Measurements from ENCODE around the gene COL24A1. TPM values are rescaled to one million over a fixed set of nuclear protein-coding genes. Genes with fewer than 3 reads are reported as not detected.
A peak's percentile ranks its signal among the peaks of the same experiment; 100 is the strongest.
"Not testable (repeated sequence)": the region's sequence is repeated elsewhere in the genome, so short reads cannot be mapped to it uniquely, and the experiment has no call there.

Gene COL24A1
- total RNA-seq, 1 experiment from 2014 or later: 0.03 TPM

DNA sequence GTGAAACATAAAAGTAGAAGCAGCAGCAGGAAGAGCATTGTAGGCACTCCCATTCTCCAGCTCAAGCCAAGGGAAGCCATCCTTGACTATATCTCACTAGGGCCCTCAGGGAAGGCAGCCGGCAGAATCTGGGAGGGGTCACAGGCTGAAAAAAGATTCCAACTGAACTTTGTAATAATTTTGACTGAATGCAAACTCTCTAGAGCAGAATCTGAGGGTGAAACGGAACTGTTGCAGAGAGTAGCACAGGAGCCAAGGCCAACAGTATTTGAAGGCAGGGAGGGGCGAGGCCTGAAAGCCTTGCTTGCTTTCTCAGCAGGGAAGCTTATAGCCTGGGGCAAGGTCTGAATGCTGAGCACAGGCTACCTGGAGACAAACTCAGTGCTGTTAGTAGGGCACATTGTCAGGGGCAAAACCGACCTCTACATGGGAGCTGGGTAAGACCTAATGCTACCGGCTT is 180.6 kb downstream of the COL24A1 start:
- Histone ChIP-seq H3K9me3 (replicated peaks) (no peaks in the 10 kb centered on the region), H3K36me3 (no peaks in the 10 kb centered on the region), H3K4me1 (replicated peaks) (no peaks in the 10 kb centered on the region), H3K27ac (no peak overlapping the region), H3K27me3 (replicated peaks) (no peaks in the 10 kb centered on the region; the same call in 1 of the 2 replicates), H3K4me3 (no peak overlapping the region)
- DNase-seq (ENCODE audit: low read depth in 1 of 2, low spot score in 2 of 2): no peak

DNA sequence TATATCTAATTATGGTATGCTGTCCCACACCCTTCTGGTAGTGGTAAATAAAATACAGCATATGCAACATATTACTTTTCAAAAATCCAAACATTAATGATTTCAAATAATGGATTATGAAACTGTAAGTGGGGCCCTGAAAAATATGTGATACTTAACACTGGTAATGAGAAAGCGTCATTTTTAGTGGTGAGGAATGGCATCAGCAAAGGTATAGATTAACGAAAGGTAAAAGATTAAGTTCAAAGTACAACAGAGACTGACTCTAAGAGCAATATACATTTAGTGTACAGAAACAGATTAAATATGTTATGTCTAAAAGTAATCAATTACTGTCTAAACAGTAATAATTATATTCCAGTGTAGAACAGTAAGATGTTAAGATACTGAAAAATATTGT is 194.1 kb downstream of the COL24A1 start:
- DNase-seq (ENCODE audit: low read depth in 1 of 2, low spot score in 2 of 2): no peak
- Histone ChIP-seq H3K9me3 (replicated peaks) (no peaks in the 10 kb centered on the region), H3K36me3 (no peaks in the 10 kb centered on the region), H3K27ac (no peak overlapping the region), H3K27me3 (replicated peaks) (no peaks in the 10 kb centered on the region), H3K4me3 (no peak overlapping the region), H3K4me1 (replicated peaks) (no peaks in the 10 kb centered on the region)

DNA sequence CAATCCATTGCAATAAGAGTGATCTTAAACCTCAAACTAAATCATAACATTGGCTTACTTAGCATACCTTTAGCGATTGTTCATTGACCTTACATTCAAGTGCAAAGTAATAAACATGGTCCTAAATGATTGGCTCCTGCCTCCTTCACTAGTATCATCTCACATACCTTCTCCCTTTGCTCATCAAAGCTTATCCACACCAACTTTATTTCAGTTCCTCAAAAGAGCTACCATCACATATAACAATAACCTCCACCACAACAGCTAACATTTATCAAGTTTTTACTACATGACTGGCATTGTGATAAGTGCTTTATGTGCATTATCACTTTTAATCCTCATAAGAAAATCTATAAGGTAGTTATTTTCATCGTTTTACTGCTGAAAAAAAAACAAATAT is 198.8 kb downstream of the COL24A1 start:
- Histone ChIP-seq H3K4me1 (replicated peaks) (no peaks in the 10 kb centered on the region), H3K27ac (no peak overlapping the region), H3K4me3 (no peak overlapping the region), H3K27me3 (replicated peaks) (no peaks in the 10 kb centered on the region), H3K36me3 (no peaks in the 10 kb centered on the region), H3K9me3 (replicated peaks) (no peaks in the 10 kb centered on the region)
- no peak for DNase-seq (ENCODE audit: low read depth in 1 of 2, low spot score in 2 of 2)

DNA sequence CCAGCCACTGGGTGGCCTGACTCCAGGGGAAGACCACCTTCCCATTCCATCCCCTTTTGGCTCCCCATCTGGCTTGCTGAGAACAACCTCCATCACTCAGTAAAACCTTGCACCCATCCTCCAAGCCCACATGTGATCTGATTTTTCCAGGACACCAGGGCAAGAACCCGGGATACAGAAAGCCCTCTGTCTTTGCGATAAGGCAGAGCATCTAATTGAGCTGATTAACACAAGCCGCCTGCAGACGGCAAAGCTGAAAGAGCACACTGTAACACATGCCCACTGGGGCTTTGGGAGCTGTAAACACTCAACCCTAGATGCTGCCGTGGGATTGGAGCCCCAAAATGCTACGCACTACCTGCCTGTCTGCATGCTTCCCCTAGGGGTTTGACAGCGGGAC is 201.4 kb downstream of the COL24A1 start:
- H3K4me1 ChIP-seq (replicated peaks); H3K27ac ChIP-seq; H3K4me3 ChIP-seq; H3K27me3 ChIP-seq (replicated peaks); DNase-seq (ENCODE audit: low read depth in 1 of 2, low spot score in 2 of 2); H3K9me3 ChIP-seq (replicated peaks); H3K36me3 ChIP-seq: not testable (repeated sequence)

DNA sequence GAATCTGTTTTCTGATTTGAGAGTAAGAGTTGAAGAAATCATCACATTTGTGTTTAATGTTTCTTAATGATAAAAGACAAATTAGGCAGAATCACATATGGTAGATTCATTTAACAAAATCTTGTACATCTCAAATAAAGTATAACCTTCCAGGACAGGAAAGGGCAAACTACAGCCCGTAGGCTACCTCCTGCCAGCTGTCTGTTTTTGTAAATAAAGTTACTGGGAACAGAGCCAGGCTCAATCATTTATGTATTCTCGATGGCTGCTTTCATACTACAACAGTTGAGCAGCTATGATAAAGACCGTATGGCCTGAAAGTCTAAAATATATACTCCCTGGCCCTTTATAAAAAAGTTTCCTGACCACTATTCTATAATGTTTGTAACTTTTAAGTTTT is 204.1 kb downstream of the COL24A1 start:
- H3K27me3 ChIP-seq (replicated peaks): no peaks in the 10 kb centered on the region
- no peaks in the 10 kb centered on the region for H3K36me3 ChIP-seq
- no peaks in the 10 kb centered on the region for H3K4me1 ChIP-seq (replicated peaks)
- H3K9me3 ChIP-seq (replicated peaks): no peaks in the 10 kb centered on the region
- DNase-seq (ENCODE audit: low read depth in 1 of 2, low spot score in 2 of 2): no peak
- H3K4me3 ChIP-seq: no peak overlapping the region
- no peak overlapping the region for H3K27ac ChIP-seq

DNA sequence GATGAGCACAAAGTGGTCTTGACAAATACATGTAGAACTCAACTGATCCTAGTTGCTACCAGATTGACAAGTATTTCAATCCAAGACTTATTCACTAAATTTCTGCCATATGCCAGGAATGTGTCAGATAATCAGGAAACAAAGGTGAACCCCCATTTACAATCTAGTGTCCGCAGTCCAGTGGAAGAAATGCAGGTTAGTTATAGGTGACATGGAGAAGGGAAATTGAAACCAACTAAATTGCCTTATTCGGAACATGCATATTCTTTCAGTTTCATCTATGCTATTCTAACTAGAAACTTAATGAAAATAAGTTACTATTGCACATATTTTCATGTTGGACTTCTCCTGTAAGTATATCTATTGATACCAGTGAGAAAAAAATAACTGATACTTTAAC is 209.4 kb downstream of the COL24A1 start:
- Histone ChIP-seq H3K9me3 (replicated peaks) (no peaks in the 10 kb centered on the region), H3K4me1 (replicated peaks) (no peaks in the 10 kb centered on the region), H3K27ac (no peak overlapping the region), H3K27me3 (replicated peaks) (no peaks in the 10 kb centered on the region), H3K36me3 (no peaks in the 10 kb centered on the region), H3K4me3 (no peak overlapping the region)
- DNase-seq (ENCODE audit: low read depth in 1 of 2, low spot score in 2 of 2): no peak

DNA sequence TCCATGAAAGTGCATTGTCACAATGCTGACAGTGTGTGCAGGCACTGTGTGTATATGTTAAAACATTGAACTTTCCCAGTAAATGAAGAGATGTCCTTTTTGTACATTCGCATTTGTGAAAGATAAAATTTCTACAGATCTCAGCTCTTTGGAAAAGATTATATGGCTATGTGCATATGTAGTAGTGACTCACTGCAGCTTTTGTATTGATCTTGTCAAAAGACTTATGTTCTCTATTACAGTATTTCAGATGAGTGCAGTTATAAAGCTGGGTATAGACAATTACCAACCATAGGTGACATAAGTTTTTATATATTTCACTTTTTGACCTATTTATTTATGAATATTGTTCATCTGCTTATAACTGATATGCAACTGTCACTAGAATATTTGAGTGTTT is 212.6 kb downstream of the COL24A1 start:
- Histone ChIP-seq H3K36me3 (no peaks in the 10 kb centered on the region), H3K4me3 (no peak overlapping the region), H3K9me3 (replicated peaks) (no peaks in the 10 kb centered on the region), H3K4me1 (replicated peaks) (no peaks in the 10 kb centered on the region), H3K27me3 (replicated peaks) (no peaks in the 10 kb centered on the region), H3K27ac (no peak overlapping the region)
- DNase-seq (ENCODE audit: low read depth in 1 of 2, low spot score in 2 of 2): no peak

DNA sequence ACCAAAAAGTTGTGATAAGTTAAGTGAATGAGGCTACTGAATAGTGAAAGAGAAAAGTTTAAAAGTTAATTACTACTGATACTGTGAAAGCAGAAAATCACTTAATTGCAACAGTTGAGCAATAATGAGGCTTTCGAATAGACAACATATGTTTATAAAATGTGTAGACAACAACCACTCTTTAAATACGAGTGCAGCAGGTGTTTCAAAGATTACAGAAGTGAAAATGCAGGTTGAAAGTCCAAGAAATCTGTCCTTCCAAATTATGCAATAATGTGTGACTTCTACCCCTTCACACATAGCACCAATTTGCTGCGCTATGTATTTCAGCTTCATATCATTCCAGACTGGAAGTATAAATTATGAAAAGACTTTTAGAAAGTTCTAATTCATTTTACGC is 213.0 kb downstream of the COL24A1 start:
- H3K27me3 ChIP-seq (replicated peaks): no peaks in the 10 kb centered on the region
- DNase-seq (ENCODE audit: low read depth in 1 of 2, low spot score in 2 of 2): no peak
- H3K4me3 ChIP-seq: no peak overlapping the region
- no peaks in the 10 kb centered on the region for H3K36me3 ChIP-seq
- H3K27ac ChIP-seq: no peak overlapping the region
- no peaks in the 10 kb centered on the region for H3K9me3 ChIP-seq (replicated peaks)
- no peaks in the 10 kb centered on the region for H3K4me1 ChIP-seq (replicated peaks)

DNA sequence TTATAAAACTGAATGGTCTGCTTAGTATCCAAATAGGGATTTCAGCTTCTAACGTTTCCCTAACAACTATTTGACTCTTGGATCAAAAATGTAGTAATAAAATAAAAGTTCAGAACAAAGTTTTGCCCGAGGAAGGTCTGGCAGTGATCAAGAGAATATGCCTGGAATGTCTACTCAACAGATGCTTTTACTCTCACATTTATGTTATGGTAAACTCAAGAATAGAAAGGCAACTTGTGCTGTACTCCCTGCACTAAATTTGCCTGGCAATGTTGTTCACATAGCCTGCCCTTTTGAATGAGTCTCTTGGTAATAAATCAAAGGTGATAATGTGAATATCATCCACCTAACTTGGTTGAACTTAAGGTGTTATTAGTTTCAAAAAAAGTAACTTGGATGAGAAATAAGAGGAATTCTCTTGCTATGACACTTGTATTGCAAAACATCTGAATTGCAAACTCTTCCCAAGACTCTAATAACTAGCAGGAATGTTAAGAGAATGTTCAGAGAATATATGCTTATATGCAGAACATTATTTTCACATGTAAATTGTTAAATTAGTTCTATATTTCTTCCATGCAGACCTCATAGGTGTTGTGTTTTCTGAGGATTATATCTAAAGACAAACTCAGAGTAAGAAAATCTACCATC is 215.8 kb downstream of the COL24A1 start:
- Histone ChIP-seq H3K4me1 (replicated peaks) (no peaks in the 10 kb centered on the region), H3K27me3 (replicated peaks) (no peaks in the 10 kb centered on the region), H3K36me3 (no peaks in the 10 kb centered on the region), H3K9me3 (replicated peaks) (no peaks in the 10 kb centered on the region), H3K27ac (no peak overlapping the region), H3K4me3 (no peak overlapping the region)
- no peak for DNase-seq (ENCODE audit: low read depth in 1 of 2, low spot score in 2 of 2)

DNA sequence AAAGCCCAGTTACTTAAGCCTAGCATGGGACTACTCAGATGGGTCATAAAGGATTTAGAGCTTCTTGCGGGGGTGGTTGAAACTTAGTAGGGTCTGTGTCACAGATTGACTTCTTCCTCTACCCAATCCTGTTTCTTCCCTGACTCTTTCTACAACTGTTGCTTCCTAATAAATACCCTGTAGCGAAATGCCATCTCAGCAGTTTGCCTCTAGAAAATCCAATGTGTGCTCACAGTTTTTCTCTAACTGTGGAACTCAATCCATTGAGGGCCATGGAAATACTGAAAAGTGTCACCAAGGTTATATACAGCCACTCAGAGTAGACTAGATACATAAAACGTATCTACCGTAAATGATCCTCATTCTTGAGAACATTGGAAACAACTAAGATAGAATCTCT is 217.7 kb downstream of the COL24A1 start:
- Histone ChIP-seq H3K4me3 (no peak overlapping the region), H3K27me3 (replicated peaks) (no peaks in the 10 kb centered on the region), H3K4me1 (replicated peaks) (no peaks in the 10 kb centered on the region), H3K9me3 (replicated peaks) (no peaks in the 10 kb centered on the region), H3K27ac (no peak overlapping the region), H3K36me3 (no peaks in the 10 kb centered on the region)
- no peak for DNase-seq (ENCODE audit: low read depth in 1 of 2, low spot score in 2 of 2)

DNA sequence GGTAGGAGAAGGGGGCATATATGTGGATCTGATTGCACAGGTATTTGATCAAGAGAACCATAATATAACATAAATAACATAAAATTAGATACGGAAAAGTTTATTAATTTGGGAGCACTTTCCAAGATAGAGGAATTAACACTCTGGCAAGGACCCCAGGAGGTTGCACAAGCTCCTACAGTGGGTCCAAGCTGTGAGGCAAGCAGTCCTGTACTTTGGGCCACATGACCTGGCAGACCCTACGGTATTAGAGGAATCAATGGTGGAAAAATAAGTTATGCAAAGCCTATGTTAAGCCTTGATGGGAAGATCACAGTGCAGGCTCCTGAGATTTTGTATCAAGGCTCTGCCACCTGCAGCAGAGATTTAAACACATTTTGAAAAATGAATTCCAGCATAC is 220.1 kb downstream of the COL24A1 start:
- H3K9me3 ChIP-seq (replicated peaks): no peaks in the 10 kb centered on the region
- no peak overlapping the region for H3K27ac ChIP-seq
- no peaks in the 10 kb centered on the region for H3K36me3 ChIP-seq
- no peaks in the 10 kb centered on the region for H3K4me1 ChIP-seq (replicated peaks)
- H3K4me3 ChIP-seq: no peak overlapping the region
- no peaks in the 10 kb centered on the region for H3K27me3 ChIP-seq (replicated peaks)
- DNase-seq (ENCODE audit: low read depth in 1 of 2, low spot score in 2 of 2): no peak

DNA sequence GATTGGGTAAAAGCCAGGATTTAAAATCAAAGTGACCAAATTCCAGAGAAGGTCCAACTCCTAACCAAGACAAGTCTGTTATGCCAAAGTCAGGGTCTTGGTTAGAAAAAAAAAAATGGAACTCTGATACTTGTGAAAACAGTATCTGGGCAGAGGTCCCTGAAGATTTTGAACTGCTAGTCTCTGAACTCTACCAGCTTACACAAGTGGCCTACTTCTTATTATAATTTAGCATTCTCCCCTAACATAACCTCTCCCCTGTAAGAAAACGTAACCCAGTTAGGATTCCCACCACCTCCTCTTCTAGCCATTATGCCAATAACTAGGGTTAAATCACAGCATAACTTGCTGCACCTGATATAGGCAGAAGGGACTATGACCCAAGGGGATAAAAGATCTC is 220.5 kb downstream of the COL24A1 start:
- no peak overlapping the region for H3K27ac ChIP-seq
- H3K36me3 ChIP-seq: no peaks in the 10 kb centered on the region
- no peaks in the 10 kb centered on the region for H3K9me3 ChIP-seq (replicated peaks)
- no peaks in the 10 kb centered on the region for H3K4me1 ChIP-seq (replicated peaks)
- no peak for DNase-seq (ENCODE audit: low read depth in 1 of 2, low spot score in 2 of 2)
- H3K4me3 ChIP-seq: no peak overlapping the region
- H3K27me3 ChIP-seq (replicated peaks): no peaks in the 10 kb centered on the region

DNA sequence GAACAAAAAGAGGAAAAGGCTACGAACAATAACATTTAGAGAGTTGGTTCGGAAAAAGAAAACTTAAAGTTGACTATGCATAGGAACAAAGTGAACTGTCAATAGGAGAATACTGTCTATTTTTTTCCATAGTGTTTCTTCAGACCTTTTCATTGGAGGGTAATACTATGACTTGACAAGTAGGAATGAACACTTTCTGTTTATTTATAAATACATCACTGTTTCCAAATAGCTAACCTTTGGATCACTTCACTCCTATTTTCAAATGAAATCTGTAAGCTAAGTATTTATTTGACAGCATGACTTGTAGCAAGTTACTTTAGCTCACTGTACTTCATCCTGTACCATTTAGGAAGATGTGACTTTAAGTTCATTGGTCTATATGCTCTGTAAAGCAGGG is 221.3 kb downstream of the COL24A1 start:
- Histone ChIP-seq H3K36me3 (no peaks in the 10 kb centered on the region), H3K27me3 (replicated peaks) (no peaks in the 10 kb centered on the region), H3K9me3 (replicated peaks) (no peaks in the 10 kb centered on the region), H3K4me1 (replicated peaks) (no peaks in the 10 kb centered on the region), H3K4me3 (no peak overlapping the region), H3K27ac (no peak overlapping the region)
- DNase-seq (ENCODE audit: low read depth in 1 of 2, low spot score in 2 of 2): peak in 1 of 2 experiments; percentile 6

DNA sequence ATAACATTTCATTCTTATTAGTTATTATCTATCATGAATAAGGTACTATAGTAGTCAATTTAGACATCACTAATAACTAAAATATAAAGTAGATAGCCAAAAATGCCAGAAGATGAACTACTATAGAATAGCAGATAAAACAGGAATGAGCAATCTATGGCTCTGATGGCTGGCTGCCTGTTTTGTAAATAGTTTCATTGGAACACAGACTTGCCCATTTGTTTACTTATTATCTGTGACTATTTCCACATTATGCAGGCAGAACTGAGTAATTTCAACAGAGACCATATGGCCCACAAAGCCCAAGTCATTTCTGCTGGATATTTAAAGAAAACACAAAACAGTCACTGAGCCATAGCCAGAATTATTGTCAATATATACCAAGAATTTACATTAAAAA is 222.1 kb downstream of the COL24A1 start:
- no peaks in the 10 kb centered on the region for H3K36me3 ChIP-seq
- H3K4me3 ChIP-seq: no peak overlapping the region
- H3K27ac ChIP-seq: no peak overlapping the region
- H3K9me3 ChIP-seq (replicated peaks): no peaks in the 10 kb centered on the region
- DNase-seq (ENCODE audit: low read depth in 1 of 2, low spot score in 2 of 2): no peak
- no peaks in the 10 kb centered on the region for H3K4me1 ChIP-seq (replicated peaks)
- no peaks in the 10 kb centered on the region for H3K27me3 ChIP-seq (replicated peaks)

DNA sequence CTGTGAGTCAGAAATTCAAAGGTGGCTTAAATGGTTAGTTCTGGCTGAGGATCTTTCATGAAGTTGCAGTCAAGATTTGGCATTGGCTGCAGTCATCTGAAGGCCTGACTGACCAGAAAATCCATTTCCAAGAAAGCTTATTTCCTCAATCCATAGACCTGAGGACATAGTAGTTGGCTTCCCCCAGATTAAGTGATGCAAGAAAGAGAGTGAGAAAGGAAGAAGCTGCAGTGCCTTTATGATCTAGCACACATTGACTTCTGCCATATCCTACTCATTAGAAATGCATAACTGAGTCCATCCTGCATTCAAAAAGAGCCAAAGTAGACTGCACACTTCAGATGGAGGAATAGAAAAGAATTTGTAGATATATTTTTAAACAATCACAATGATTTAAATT is 222.6 kb downstream of the COL24A1 start:
- H3K4me1 ChIP-seq (replicated peaks): no peaks in the 10 kb centered on the region
- H3K9me3 ChIP-seq (replicated peaks): no peaks in the 10 kb centered on the region
- H3K27ac ChIP-seq: no peak overlapping the region
- no peak for DNase-seq (ENCODE audit: low read depth in 1 of 2, low spot score in 2 of 2)
- H3K4me3 ChIP-seq: no peak overlapping the region
- no peaks in the 10 kb centered on the region for H3K27me3 ChIP-seq (replicated peaks)
- no peaks in the 10 kb centered on the region for H3K36me3 ChIP-seq
